ENCODE results near the gene RAPGEF2. TPM values are rescaled to one million over a fixed set of nuclear protein-coding genes. Genes with fewer than 3 reads are reported as not detected.

Gene RAPGEF2
- total and polyA plus RNA-seq, 3 donors from 2014 or later, result 18.1 to 51.4 (median 38.9) TPM

GRCh38 chr4:159175085-159175988 lies 72.5 kb downstream of the RAPGEF2 start:
- intact Hi-C loops (cut with DNase I; ENCODE audit: low total_unique reads), result no loop called here
- no peak overlapping the region for H3K27ac ChIP-seq
- WGBS, 2 donors, result 30 to 32% methylated on average over 14 of the region's 14 CpGs
- no peaks in the 10 kb centered on the region for H3K27me3 ChIP-seq
- TF ChIP-seq POLR2A (IDR thresholded peaks at IDR 0.05) (no peak), CTCF (IDR thresholded peaks at IDR 0.05) (peak; percentile 71 to 85 (median 82))
- DNase-seq, result peak; percentile 74
- no peak overlapping the region for H3K4me3 ChIP-seq
- no peaks in the 10 kb centered on the region for H3K4me1 ChIP-seq
- no peaks in the 10 kb centered on the region for H3K9me3 ChIP-seq
- H3K36me3 ChIP-seq (ENCODE audit: low read depth, missing control alignments), result no peaks in the 10 kb centered on the region

- Histone ChIP-seq H3K27ac (no peak overlapping the region), H3K4me1 (no peaks in the 10 kb centered on the region), H3K27me3 (no peaks in the 10 kb centered on the region), H3K9me3 (no peaks in the 10 kb centered on the region), H3K36me3 (ENCODE audit: low read depth, missing control alignments) (no peaks in the 10 kb centered on the region), H3K4me3 (no peak overlapping the region)
- intact Hi-C loops (cut with DNase I; ENCODE audit: low total_unique reads), result no loop called here
- no peak for DNase-seq
- TF ChIP-seq POLR2A (IDR thresholded peaks at IDR 0.05), result no peak
- no peak for TF ChIP-seq CTCF (IDR thresholded peaks at IDR 0.05)
- 58 to 59% methylated on average over 4 of the region's 4 CpGs for WGBS, 2 donors
These were observed 73.1 kb downstream of the RAPGEF2 start for GRCh38 chr4:159175989-159176375.

GRCh38 chr4:159177265-159178150 lies 74.6 kb downstream of the RAPGEF2 start:
- intact Hi-C loops (cut with DNase I; ENCODE audit: low total_unique reads), result no loop called here
- no peaks in the 10 kb centered on the region for H3K36me3 ChIP-seq (ENCODE audit: low read depth, missing control alignments)
- no peaks in the 10 kb centered on the region for H3K27me3 ChIP-seq
- no peak for TF ChIP-seq POLR2A (IDR thresholded peaks at IDR 0.05)
- no peak for TF ChIP-seq CTCF (IDR thresholded peaks at IDR 0.05)
- DNase-seq, result no peak
- 68 to 77% methylated on average over 5 of the region's 5 CpGs for WGBS, 2 donors
- no peak overlapping the region for H3K4me3 ChIP-seq
- no peaks in the 10 kb centered on the region for H3K9me3 ChIP-seq
- H3K4me1 ChIP-seq, result no peaks in the 10 kb centered on the region
- H3K27ac ChIP-seq, result no peak overlapping the region

GRCh38 chr4:159178151-159178546 lies 75.3 kb downstream of the RAPGEF2 start:
- Histone ChIP-seq H3K36me3 (ENCODE audit: low read depth, missing control alignments) (no peaks in the 10 kb centered on the region), H3K27me3 (no peaks in the 10 kb centered on the region), H3K4me1 (no peaks in the 10 kb centered on the region), H3K4me3 (no peak overlapping the region), H3K9me3 (no peaks in the 10 kb centered on the region), H3K27ac (no peak overlapping the region)
- WGBS, 2 donors, result 80 to 88% methylated on average over 2 of the region's 2 CpGs
- TF ChIP-seq CTCF (IDR thresholded peaks at IDR 0.05) (no peak), POLR2A (IDR thresholded peaks at IDR 0.05) (no peak)
- no peak for DNase-seq
- intact Hi-C loops (cut with DNase I; ENCODE audit: low total_unique reads), result no loop called here

Measured in testis (tissue), 3 donors.